HG03378 (cell line): Measurements from ENCODE around the gene GCAT.

Experiments used
- ATAC-seq: cut with Tn5 transposase; IDR thresholded peaks from one replicate; pipeline ENCODE4 v1.9.1; 2021; ENCODE audit warnings: mild to moderate bottlenecking, moderate library complexity; ENCODE audit not compliant: unreplicated experiment

Gene GCAT

DNA sequence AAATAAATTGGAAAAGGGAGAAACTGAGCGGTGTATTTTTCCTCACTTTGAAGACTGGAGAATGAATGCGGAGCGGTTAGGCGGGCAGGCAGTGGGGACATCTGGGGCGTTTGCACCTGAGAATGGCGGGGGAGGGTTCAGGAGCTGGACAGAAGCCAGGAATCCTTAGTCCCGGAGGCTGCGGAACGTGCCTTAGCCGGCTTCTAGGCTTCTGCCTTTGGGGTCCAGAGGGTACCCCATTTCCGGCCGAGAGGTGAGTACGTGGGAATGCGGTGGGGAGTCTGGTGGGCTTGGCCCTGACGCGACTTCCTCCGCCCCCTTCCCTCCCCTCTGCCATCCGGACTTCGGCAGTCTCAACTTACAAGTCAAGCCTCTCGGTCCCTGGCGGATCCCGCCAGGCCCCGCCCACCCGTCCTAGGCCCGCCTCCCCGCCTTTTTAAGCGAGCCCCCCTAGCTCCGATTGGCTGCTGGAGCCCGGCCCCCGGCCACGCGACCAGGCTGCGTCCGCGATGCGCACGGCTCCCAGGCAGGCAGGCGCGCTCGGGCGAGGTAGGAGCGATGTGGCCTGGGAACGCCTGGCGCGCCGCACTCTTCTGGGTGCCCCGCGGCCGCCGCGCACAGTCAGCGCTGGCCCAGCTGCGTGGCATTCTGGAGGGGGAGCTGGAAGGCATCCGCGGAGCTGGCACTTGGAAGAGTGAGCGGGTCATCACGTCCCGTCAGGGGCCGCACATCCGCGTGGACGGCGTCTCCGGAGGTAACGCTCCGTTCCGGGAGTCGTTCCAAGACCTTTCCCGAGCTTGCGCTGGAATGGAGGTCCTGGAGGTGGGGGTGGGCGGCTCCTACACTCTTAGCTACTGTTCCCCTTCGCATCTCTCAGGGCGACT lies at the start of gene GCAT:
TSS of gene GCAT (plus strand) at position 525 of the 884 bp plus-strand sequence. CDS start at position 559, 34 bp downstream.
- peak; percentile 55 for ATAC-seq

DNA sequence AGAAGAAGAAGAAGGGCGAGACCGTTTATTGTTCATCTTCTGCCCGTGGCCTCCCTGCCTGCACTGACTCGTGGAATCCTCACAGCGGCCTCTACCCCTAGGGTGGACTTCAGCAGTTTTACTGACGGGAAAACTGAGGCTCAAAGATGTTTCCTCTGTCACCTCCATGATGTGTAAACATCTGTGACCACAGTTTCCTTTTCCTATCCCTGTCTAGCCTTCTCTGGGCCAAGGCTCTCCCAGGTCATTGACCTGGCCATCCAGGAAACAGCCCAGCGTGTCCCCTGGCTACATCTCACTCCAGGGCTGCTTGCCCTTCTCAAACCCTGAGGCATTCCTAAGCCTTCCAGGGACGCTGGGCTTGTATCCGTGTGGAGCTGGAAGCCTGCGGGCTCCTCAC lies 49.0 kb upstream of the GCAT start:
- ATAC-seq = no peak

DNA sequence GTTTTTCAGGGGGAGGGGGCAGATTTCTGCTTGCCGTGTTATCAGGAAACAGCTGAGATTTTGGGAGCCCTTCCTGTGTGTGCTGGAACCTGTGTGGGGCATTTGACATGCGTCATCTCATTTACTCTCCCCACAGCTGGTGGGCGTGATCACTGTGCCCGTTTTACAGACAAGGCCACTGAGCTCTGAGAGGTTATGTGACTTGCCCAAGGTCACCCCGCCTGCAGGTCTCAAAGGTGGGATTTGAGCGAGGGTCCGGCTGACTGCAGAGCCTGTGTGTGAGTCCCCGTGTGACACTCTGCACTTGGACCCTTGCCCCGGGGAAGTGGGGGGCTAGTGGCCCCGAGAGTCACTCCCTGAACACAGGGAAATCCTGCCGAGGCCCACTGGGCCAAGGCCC lies 48.5 kb upstream of the GCAT start:
- ATAC-seq = no peak

DNA sequence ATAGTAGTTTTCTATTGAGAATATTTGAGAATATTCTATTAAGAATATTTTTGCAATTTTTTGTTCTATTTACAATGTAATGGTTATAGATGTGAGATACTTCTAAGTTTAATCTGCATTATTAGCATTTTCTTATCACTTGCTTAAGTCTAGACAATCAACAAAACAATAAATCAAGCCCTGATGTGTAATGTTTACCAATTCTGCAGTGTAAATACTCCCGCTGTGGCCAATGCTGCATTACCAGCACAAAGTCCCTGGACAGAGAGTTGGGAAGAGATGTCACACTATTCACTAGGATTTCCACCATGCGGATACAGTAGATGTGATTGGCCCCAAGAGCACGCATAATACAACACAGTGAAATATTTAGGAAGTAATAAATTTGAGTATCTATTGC lies 47.6 kb upstream of the GCAT start:
- ATAC-seq = no peak

DNA sequence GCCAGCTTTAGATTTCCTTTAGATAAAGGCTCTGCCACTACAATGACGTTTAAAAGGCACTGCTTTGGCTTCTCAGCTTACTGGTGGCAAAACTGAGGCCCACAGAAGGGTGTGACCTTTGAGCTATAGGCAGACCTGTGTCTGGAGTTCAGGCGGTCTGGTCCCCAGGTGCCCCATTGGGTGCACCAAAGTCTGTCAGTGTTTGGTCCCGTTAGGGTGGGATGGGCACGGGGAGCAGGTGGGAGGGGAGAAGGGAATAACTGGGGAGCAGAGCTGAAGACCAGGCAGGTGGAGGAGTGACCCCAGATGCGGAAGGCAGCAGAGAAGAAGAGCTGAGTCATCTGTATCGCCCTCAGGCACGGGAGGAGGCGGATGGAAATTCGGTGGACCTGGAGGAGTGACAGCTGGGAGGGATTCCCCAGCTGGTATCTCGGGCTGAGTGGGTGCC lies 45.3 kb upstream of the GCAT start:
- ATAC-seq = no peak

DNA sequence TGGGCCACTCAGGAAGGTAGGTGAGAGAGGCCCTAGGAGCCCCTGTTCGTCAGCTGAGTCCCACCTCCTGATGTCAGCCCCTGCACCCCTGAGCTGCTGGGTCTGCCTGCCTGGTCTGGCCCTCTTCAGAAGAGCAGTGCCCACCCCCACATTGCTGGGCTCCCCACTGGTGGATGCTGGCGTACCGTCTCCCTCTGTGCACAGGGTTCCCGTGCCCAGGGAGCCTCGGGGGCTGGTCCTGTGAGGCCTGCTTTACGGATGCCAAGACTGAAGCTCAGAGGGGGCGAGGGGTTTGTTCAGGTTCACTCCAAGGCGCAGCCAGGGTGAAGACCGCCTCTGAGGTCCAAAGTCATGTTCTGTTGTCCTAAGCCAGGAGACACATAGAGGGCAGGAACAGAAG lies 44.7 kb upstream of the GCAT start:
- ATAC-seq = no peak

DNA sequence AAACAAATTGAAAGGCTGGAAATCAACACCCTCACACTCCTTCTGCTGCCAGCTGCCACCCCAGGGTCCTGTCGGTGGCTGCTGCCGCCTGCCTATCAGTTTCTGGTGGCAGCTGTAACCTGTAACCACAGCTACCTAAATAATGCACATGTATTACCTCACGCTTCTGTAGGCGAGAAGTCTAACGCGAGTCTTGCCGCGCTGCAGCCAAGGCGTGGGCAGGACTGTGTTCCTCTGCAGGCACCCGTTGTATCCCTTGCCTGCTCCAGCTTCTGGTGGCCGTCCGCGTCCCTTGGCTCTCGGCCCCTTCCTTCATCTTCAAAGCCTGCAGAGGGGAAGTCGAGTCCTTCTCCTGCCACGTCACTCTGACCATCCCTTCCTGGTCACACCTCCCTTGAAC lies 44.1 kb upstream of the GCAT start:
- ATAC-seq = no peak

DNA sequence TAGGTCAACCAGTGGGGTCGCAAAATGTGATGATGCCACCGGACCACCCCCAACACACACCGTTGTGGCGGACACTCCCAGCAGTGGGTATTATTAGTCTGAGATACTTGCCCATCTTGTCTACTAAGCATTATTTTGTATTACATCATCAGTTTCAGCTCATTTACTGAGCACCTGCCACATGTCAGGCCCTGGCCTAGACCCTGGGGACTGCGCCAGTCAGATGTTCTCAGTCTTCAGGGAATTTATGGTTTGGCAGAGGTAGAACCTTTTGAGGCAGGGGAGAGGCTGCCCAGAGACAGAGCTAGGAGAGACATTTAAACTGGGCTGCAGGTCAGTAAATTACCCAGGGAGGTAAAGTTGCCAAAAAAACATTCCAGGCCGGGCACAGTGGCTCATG lies 43.1 kb upstream of the GCAT start:
- ATAC-seq = no peak

DNA sequence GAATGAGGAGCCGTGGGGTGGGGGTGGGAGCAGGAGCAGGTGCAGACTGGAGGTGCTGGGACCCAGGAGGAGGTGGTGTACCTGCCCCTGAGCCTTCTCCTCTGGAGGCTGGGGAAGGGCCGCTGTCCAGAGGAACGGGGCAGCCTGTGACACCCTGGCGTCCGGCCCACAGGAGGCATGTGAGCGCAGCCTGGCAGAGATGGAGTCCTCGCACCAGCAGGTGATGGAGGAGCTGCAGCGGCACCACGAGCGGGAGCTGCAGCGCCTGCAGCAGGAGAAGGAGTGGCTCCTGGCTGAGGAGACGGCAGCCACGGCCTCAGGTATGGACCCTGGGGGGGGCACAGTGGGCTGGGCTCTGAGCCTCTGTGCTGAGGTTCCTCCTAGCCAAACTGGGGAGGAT lies 42.2 kb upstream of the GCAT start:
- ATAC-seq = no peak

DNA sequence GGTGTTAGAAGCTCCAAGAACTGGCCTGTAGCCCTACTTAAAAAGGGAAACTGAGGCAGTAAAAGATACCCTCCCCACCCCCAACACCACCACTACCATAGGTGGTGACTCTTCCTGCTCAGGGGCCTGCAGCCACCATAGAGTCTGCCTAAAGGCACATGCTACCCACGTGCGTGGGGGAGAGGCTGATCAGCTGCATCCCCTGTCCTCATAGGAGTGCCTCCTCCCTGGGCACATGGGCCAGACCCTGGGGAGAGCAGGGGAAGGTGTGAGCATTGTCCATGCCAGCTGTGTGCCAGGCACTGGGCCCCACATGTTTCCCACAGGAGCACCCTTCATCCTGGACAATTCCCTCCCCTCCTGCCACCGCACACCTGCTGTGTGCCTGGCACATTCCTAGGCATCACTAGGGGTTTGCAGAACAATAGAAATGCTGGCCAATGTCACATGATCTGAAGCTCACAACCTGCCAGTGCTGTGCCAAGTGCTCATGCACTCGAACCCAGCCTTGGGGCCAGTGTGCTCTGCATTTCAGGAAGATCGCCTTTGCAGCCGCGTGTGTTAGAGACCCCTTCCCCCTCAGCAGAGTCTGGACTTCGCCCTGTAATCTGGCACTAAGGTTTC lies 41.7 kb upstream of the GCAT start:
- no peak for ATAC-seq

DNA sequence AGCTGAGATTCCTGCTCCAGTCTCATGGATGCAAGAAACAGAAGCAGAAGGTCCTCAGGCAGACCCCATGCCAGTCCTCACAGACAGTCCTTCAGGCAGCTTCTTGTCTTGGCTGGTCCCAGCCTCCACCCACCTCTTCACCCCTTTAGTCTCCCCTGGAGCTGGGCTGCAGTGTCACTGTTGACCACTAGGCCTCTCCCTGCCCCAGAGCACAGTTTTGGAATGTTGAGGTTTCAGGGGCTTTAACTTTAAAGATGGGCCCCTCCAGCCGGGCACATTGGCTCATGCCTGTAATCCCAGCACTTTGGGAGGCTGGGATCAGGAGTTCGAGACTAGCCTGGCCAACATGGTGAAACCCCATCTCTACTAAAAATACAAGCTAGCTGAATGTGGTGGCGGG lies 39.5 kb upstream of the GCAT start:
- ATAC-seq = no peak

DNA sequence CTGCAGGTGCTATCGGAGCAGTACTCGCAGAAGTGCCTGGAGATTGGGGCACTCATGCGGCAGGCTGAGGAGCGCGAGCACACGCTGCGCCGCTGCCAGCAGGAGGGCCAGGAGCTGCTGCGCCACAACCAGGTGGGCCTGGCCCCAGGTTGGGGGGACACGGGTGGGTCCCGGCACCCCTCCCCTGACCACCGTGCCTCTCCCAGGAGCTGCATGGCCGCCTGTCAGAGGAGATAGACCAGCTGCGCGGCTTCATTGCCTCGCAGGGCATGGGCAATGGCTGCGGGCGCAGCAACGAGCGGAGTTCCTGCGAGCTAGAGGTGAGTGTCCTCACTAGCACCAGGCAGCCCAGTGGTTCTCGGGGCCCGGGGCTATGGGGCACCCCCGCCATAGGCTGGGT lies 38.7 kb upstream of the GCAT start:
- no peak for ATAC-seq

DNA sequence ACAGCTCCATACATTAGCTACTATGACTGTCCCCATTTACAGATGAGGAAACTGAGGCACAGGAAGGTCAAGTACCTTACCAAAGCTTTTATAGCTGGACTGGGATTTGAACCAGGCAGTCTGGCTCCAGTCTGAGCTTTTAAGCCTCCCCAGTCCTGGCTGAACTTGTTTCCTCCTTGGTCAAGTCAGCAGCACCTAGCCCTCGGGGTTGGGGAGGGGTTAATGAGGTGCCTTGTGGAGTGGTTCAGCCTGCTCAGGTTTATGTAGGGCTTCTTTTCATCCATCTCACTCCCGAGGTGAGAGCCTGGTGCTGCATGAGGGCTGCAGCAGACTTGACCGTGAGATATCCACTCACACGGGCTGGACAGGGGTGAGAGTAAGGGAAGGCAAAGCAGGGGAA lies 36.7 kb upstream of the GCAT start:
- no peak for ATAC-seq

DNA sequence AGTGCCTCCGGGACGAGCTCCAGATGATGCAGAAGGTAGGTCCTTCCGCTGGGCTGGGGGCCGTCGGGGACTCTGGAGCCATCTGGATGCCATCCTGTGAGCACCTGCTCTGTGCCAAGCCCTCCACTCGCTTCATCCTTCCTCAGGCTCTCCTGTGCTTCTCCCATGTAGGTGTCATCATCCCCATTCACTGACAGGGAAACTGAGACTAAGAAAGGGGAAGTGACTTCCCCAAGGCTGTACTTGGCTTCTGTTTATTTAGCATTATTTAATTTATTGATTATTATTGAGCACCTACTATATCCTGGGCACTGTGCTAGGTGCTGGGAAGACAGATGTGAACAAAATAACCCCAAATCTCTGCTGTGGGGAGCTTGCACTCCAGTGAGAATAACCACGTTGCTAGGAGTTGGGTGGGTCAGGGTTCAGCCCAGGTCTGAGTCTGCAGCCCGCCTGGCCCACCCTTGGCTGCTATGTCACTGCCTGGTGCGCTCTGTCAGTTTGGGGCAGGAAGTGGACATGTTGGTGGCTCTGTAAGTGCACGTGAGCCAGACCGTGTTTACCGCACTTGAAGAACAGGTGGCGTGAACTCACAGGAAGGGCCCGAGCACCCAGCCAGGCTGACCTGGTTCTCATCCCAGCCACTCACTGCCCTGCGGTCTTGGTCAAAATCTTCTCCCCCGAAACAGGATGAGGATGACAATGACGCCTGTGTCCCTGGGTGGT lies 35.9 kb upstream of the GCAT start:
- no peak for ATAC-seq

DNA sequence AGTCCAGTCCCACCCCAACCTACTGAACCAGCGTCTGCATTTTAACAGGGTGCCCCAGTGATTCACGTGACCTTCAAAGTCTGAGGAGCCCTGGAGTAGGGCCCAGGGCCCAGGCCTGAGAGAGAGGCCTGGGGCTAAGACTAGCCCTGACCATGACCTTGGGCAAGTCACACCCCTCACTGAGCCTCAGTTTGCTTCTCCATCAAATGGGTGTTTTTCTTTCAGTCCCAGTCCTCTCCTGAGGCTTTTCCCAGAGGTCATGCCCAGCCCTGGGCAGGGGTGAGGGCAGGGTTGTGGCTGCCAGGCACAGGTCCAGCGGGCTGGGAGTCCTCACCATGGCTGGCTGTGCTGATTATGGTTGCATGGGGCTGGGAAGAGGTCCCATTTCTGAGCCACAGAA lies 33.0 kb upstream of the GCAT start:
- no peak for ATAC-seq

DNA sequence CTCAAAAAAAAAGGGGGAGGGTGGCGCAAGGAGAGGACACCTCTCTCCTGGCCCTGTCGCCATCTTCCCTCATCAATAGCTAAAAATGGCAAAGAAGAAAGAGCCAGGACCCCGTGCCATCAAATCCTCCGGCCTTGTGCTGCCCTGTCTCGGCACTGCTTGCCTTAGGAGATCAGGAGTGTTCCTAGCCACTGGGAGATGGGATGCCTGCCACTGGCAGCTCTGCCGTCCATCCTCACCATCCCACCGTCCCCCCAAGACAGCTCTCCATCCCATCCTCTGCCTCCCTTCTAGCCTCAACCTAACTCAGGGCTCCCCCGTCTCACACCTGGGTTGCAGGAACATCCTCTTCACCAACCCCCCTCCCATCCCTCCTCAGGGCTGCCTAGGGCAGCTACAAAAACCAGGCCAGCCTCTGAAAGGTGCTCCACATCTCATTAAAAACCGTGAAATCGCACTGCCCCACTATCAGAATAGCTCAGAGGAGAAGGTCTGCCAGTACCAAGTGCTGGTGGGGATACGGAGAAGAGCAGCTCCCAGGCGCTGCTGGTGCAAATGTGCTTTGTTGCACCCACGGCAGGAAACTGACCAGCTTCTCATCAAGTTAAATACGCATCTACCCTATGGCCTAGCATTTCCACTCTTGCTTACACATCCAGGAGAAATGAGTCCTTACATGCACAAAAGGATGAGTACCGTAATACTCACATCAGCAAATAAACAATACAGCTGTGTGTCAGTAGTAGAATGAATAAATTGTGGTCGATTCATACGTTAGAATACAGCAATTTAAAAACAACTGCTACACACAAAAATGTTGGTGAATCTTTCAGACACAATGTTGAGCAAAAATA lies 31.7 kb upstream of the GCAT start:
- ATAC-seq = no peak

DNA sequence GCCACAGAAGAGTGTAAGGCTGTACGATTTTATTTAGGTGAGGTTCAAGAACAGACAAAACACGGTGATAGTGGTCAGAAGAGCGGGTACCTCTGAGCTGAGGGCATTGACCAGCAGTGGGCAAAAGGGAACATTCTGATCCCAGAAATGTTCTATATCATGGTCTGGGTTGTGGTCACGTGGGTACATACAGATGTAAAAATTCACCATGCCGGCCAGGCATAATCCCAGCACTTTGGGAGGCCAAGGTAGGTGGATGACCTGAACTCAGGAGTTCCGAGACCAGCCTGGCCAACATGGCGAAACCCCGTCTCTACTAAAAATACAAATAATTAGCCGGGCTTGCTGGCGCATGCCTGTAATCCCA lies 31.1 kb upstream of the GCAT start:
- no peak for ATAC-seq

DNA sequence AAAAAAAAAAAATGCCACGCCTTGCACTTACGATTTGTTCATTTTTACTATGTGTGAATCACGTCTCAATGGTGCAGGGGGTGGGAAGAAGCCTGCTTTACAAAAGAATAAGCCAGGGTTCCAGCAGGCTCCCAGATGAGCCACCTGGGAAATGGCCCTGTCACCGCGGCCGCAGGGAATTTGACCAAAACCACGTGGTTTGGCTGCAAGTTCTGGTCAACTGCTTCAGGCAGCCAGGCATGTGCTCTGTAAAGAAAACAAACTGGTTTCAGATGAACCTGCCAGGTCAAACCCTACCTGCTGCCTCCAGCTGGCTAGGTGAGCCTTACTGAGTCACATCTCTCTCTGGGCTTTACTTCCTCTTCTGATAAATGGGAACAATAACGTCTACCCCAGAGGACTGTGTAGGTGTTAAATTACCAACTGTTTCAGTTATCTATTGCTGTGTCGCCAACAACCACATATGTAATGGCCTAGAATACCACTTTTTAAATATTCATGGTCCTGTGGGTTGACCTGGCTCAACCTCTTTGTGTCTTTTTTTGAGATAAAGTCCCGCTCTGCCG lies 30.5 kb upstream of the GCAT start:
- ATAC-seq = no peak

DNA sequence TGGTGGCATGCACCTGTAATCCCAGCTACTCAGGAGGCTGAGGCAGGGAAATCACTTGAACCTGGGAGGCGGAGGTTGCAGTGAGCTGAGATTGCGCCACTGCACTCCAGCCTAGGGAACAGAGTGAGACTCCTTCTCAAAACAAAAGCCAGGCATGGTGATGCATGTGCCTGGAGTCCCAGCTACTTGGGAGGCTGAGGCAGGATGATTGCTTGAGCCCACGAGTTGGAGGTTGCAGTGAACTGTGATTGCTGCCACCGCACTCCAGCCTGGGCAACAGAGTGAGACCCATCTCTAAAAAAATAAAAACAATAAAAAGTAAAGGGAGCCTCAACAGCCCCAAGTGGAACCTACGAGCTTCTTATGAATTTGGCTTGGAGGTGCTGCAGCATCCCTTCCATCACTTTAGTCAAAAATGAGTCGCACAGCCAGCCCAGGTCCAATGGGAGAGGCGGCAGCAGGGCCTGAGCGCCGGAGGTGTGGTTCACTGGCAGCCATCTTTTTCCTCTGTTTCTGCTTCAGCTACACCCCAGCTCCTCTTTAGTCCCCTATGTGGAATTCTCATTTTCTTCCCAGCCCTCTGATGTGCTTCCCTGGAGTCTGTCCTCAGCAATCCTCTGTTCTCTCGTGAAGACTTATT lies 29.2 kb upstream of the GCAT start:
- ATAC-seq = no peak

DNA sequence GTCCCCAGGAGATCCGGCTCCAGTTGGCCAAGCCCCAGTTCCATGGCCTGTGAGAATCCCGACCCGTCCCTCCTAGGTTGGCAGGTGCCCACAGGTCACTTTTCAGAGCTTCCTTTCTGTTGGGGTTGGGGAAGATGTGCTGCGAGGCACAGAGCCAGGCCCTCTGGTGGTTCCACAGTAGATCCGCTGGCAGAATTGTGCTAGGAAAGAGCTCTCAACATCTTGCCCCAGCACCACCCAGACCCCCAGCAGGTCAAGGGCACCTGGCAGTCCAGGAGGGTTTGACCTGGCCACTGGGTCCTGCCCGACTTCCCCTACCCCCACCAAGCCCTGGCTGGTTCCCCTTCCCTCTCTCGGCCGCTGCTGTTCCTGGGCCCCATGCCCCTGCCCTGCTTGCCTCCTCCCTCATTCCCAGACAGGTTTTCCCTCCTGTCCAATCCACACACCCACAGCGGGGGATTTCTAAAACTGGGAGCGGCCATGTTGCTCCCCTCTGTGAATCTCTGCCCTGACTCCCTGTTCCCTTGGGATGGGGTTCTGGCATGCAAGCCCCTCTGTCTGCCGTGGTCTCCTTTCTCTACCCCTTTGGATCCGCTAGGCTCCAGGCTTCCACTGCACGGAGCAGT lies 26.2 kb upstream of the GCAT start:
- ATAC-seq = no peak
